DMS79 (cell line): ENCODE data around the gene KIF3B.
A peak's percentile ranks its signal among the peaks of the same experiment; 100 is the strongest.
"Not testable (repeated sequence)": the region's sequence is repeated elsewhere in the genome, so short reads cannot be mapped to it uniquely, and the experiment has no call there.

ENCODE experiments used
- DNase-seq: peaks from one replicate; lab custom pipeline; 2025; lab: John Stamatoyannopoulos, UW

Gene KIF3B

GRCh38 chr20:32277361-32278198 is at the start of gene KIF3B:
KIF3B (plus strand) TSS chr20:32277651; CDS start chr20:32309778, 32,127 bp downstream.
- DNase-seq, result peak; percentile 91

GRCh38 chr20:32227744-32228688 is 49.4 kb upstream of the KIF3B start:
- no peak for DNase-seq

DNA sequence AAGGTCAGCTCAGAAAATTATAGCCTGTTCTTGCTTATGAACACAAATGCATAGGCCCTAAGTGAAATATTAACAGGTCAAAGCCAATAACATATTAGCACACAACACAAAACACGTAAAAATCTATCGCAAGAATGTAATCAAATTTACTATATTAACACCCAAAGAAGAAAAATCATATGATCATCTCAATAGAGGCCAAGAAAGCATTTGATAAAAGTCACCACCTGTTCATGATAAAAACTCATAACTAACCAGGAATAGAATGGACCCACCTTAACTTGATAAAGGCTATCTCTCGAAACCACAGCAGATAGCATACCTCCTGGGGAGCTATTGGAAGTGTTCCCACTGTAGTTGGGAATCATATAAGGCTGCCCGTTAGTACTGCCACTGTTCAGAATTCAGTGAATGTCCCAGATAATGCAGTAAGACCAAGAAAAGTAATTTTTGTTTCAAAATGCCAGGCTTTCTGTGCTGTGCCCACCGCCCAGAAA is 48.2 kb upstream of the KIF3B start:
- no peak for DNase-seq

DNA sequence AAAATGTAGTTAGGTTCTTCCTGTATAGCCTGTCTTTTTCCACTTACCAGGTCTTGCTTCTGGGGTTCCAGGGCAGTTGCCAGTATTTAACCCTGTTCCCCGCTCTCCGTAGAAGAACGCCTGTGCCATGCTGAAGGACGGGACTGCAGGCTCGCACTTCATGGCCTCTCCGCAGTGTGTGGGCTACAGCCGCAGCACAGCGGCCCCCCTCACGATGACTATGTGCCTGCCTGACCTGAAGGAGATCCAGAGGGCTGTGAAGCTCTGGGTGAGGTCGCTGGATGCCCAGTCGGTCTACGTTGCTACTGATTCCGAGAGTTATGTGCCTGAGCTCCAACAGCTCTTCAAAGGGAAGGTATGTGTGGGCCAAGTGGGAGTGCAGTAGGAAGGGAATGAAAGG is 46.7 kb upstream of the KIF3B start:
- DNase-seq, result no peak

- DNase-seq, result no peak
These were observed 46.2 kb upstream of the KIF3B start for GRCh38 chr20:32231245-32231644.

DNA sequence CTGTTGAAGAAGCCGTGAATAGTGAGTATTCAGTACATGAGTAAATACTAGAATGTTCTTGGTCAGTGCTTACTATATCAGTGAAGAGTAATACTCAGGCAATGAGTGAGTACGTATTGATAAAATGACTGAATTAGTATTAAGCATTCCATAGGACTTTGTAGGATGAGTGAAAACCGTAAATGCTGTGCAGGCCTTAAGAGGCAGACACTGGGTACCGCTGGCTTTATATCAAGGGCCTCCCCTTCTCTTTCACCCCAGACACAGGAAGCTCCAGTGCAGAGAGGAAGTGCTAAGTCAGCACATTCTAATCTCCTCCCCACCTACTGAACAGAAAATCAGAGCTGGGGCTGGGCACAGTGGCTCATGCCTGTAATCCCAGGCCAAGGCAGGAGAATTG is 45.6 kb upstream of the KIF3B start:
- DNase-seq, result no peak

- DNase-seq, result no peak
These were observed 45.0 kb upstream of the KIF3B start for GRCh38 chr20:32232326-32232886.

- no peak for DNase-seq
These were observed 44.2 kb upstream of the KIF3B start for GRCh38 chr20:32233286-32233685.

GRCh38 chr20:32234135-32234808 is 43.2 kb upstream of the KIF3B start:
- no peak for DNase-seq

- DNase-seq, result no peak
These were observed 42.0 kb upstream of the KIF3B start for GRCh38 chr20:32235331-32236047.

GRCh38 chr20:32236048-32236533 is 41.4 kb upstream of the KIF3B start:
- no peak for DNase-seq

DNA sequence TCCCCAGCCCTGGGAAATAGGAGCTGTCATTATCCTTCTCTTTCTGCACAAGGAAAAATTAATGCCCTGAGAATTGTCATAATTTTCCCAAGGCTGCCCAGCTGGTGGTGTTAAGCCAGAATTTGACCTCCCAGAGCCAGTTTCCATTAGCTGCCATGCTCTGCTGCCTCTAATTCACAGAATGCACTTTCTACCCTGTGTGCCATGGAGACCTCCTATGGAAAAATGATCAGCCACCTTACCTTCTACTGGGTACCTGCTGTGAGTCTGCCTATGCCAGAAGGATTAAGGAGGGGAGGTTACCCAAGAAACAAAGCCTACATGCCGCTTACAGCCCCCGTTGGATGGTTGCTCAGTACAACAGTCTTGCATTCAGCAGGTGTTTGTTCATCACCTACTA is 40.6 kb upstream of the KIF3B start:
- no peak for DNase-seq

- no peak for DNase-seq
These were observed 40.0 kb upstream of the KIF3B start for GRCh38 chr20:32237419-32237818.

DNA sequence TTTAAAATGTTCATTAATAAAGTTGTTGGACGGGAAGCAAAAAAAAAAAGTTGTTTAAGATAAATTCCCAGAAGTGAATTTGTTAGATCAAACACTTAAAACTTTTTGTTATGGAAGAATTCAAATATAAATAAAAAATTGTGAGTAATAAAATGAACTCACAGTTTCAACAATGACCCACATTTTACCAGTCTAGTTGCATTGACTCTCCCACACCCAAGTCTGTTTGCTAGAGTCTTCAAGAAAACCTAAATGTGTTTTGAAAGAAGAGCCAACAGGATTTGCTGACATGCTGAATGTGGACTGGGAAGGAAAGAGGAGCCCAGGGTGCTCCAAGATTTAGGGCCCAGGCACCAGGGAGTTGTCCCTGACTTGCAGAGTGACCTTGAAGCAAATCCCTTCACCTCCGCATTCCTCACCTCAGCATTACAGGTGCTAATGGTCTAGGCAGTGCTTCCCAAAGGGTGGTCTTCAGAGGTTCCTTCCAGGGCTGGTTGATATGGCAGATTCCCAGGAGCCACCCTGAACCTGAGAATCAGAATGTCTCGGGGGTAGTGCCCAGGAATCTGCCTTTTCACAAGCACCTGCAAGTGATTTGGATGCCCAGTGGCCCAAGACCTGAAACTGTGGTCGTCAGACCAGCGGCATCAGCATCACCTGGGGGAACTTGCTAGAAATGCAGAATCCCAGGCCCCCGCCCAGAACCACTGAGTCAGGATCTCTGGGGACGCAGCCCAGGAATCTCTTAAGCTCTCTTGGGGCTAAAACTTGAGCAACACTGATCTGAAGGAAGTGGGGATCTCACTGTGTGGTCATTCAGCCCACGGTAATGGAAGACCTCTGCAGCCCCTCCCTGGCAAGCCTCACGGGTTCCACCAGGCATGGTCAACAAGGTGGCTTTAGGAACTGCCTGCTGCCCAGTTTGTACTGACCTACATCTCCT is 38.7 kb upstream of the KIF3B start:
- no peak for DNase-seq

GRCh38 chr20:32240205-32240604 is 37.2 kb upstream of the KIF3B start:
- DNase-seq, result no peak

- DNase-seq, result peak; percentile 9
These were observed 35.6 kb upstream of the KIF3B start for GRCh38 chr20:32241807-32242206.

DNA sequence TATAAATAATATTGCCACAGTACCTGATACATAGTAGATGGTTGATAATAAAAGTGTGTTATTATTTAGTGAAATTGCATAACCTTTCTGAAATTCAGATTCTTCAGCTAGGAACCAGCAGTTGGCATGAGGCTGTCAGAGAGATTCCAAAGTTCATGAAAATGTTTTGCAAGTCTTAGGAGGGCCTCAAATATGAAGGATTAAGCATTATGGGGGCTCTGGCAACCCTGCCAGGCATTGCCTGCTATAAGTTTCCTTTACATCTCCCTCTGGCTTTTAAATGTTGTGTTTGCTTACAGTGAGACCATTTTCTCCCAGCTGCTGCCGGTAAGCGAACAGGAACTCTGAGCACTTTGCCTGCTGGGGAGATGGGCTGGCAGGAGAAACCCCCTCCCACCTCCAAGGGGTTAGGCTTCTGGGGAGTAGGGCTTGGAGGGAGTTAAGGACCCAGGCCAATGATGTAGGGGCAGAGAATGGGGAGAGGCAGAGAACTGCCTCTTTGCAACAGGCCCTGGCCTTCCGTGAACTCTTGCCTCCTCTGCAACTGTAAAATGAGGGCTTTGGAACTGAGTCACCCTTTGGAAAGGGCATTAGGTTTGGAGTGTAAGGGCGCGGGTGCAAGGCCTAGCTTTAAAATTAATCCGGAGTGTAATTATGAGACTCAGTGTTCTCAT is 33.2 kb upstream of the KIF3B start:
- DNase-seq, result no peak

- DNase-seq, result no peak
These were observed 32.5 kb upstream of the KIF3B start for GRCh38 chr20:32244959-32245358.

GRCh38 chr20:32246208-32246607 is 31.2 kb upstream of the KIF3B start:
- not testable (repeated sequence) for DNase-seq
